GM23248 (cell line): ENCODE measurements around the gene SSR4.

Source experiments
- EZH2 ChIP-seq: fragments of 200-600 bp; sonication (generic); IDR thresholded peaks from 2 replicates; pipeline ENCODE4 v1.6.1; 2018; ENCODE audit warnings: antibody characterized with exemption, mild to moderate bottlenecking; ENCODE audit not compliant: insufficient read depth, poor library complexity, severe bottlenecking
- EZH2phosphoT487 ChIP-seq: fragments of 200-600 bp; sonication (generic); IDR thresholded peaks from 2 replicates; pipeline ENCODE4 v1.6.1; 2018; ENCODE audit warnings: antibody characterized with exemption, moderate library complexity, mild to moderate bottlenecking, low read depth; ENCODE audit not compliant: insufficient read depth

DNA sequence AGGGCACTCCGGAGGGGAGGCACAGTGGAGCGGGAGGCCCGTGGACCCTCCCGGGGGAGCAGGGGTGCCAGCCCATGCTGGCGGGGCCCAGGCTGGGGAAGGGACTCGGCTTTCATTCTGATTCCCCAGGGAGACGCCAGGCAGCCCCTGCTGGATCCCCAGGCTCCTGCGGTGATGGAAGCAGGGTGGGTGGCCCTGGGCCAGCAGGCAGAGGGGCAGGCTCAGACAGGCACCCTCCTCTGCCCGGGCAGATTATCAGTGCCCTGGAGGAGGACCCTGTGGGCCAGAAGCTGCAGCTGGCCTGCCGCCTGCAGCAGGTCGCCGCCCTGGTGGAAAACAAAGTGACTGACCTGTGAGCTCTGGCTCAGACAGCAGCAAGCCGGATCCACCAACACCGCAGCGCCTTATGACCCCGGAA, 15.8 kb upstream of the SSR4 start:
- TF ChIP-seq EZH2 (no peak), EZH2phosphoT487 (no peak)
